ENCODE measurements around the gene LRRC31.

DNA sequence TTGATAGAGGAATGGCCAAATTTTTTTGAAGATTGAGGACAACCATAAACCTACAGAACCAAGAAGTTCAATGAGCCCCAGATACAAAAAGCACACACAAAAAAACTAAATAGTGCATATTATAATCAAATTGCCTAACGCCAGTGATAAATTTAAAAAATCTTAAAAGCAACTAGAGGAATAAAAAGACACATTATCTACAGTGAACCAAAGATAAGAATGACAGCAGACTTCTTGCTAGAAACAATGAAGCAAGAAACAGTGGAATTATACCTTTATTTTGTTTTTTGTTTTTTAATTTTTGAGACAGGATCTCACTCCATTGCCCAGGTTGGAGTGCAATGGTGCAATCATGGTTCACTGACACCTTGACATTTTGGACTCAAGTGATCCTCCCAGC is 31.7 kb upstream of the LRRC31 start:
- TF ChIP-seq, protein P1, sequence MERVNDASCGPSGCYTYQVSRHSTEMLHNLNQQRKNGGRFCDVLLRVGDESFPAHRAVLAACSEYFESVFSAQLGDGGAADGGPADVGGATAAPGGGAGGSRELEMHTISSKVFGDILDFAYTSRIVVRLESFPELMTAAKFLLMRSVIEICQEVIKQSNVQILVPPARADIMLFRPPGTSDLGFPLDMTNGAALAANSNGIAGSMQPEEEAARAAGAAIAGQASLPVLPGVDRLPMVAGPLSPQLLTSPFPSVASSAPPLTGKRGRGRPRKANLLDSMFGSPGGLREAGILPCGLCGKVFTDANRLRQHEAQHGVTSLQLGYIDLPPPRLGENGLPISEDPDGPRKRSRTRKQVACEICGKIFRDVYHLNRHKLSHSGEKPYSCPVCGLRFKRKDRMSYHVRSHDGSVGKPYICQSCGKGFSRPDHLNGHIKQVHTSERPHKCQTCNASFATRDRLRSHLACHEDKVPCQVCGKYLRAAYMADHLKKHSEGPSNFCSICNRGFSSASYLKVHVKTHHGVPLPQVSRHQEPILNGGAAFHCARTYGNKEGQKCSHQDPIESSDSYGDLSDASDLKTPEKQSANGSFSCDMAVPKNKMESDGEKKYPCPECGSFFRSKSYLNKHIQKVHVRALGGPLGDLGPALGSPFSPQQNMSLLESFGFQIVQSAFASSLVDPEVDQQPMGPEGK (tag by site-specific recombination; IDR thresholded peaks at IDR 0.05), result no peak
- TF ChIP-seq, protein P2, sequence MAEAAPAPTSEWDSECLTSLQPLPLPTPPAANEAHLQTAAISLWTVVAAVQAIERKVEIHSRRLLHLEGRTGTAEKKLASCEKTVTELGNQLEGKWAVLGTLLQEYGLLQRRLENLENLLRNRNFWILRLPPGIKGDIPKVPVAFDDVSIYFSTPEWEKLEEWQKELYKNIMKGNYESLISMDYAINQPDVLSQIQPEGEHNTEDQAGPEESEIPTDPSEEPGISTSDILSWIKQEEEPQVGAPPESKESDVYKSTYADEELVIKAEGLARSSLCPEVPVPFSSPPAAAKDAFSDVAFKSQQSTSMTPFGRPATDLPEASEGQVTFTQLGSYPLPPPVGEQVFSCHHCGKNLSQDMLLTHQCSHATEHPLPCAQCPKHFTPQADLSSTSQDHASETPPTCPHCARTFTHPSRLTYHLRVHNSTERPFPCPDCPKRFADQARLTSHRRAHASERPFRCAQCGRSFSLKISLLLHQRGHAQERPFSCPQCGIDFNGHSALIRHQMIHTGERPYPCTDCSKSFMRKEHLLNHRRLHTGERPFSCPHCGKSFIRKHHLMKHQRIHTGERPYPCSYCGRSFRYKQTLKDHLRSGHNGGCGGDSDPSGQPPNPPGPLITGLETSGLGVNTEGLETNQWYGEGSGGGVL (tag by site-specific recombination; IDR thresholded peaks at IDR 0.05), result no peak
- TF ChIP-seq, protein P3, sequence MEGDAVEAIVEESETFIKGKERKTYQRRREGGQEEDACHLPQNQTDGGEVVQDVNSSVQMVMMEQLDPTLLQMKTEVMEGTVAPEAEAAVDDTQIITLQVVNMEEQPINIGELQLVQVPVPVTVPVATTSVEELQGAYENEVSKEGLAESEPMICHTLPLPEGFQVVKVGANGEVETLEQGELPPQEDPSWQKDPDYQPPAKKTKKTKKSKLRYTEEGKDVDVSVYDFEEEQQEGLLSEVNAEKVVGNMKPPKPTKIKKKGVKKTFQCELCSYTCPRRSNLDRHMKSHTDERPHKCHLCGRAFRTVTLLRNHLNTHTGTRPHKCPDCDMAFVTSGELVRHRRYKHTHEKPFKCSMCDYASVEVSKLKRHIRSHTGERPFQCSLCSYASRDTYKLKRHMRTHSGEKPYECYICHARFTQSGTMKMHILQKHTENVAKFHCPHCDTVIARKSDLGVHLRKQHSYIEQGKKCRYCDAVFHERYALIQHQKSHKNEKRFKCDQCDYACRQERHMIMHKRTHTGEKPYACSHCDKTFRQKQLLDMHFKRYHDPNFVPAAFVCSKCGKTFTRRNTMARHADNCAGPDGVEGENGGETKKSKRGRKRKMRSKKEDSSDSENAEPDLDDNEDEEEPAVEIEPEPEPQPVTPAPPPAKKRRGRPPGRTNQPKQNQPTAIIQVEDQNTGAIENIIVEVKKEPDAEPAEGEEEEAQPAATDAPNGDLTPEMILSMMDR (tag by site-specific recombination; IDR thresholded peaks at IDR 0.05), result no peak
- no peak for TF ChIP-seq ZNF76 (tag by site-specific recombination; IDR thresholded peaks at IDR 0.05; ENCODE audit: borderline replicate concordance, low read depth)
- TF ChIP-seq ZNF416 (tag by site-specific recombination; IDR thresholded peaks at IDR 0.05), result no peak
- no peak for TF ChIP-seq WT1 (tag by site-specific recombination; IDR thresholded peaks at IDR 0.05)
- no peak for TF ChIP-seq ZNF112 (tag by site-specific recombination; IDR thresholded peaks at IDR 0.05)
- TF ChIP-seq HOXC10 (CRISPR knock-in tag; IDR thresholded peaks at IDR 0.05), result no peak
- TF ChIP-seq ZNF324 (tag by site-specific recombination; IDR thresholded peaks at IDR 0.05), result no peak
- no peak for TF ChIP-seq ZNF776 (tag by site-specific recombination; IDR thresholded peaks at IDR 0.05; ENCODE audit: borderline replicate concordance)
- TF ChIP-seq ZNF561 (tag by site-specific recombination; IDR thresholded peaks at IDR 0.05; ENCODE audit: borderline replicate concordance), result no peak
- TF ChIP-seq ZNF335 (tag by site-specific recombination; conservative IDR thresholded peaks at IDR 0.05), result no peak
- TF ChIP-seq OVOL3 (tag by site-specific recombination; IDR thresholded peaks at IDR 0.05), result no peak
- TF ChIP-seq YY1 (tag by site-specific recombination; IDR thresholded peaks at IDR 0.05), result no peak
